ENCODE data around the gene TNXB.
"Not testable (repeated sequence)": the region's sequence is repeated elsewhere in the genome, so short reads cannot be mapped to it uniquely, and the experiment has no call there.

The TNXB gene

DNA sequence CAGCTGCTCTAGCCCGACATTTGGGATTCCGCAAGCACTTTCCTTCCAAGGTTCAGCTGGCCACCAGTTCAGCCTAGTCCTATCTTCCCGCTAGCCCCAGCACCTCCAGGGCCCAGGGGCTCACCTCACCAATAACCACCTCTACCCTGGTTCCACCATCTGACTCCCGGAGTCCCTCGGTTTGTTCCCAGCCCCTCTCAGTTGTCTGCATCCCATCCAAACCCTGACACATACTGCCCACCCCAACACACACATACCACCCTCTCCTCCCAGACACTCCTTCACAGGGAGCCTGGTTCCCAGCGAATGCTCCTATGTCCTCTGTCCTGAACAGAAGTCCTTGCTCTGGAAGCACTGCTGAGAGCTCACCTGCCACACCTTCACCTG lies 418 bp downstream of the TNXB start:
- no peak for DNase-seq

DNA sequence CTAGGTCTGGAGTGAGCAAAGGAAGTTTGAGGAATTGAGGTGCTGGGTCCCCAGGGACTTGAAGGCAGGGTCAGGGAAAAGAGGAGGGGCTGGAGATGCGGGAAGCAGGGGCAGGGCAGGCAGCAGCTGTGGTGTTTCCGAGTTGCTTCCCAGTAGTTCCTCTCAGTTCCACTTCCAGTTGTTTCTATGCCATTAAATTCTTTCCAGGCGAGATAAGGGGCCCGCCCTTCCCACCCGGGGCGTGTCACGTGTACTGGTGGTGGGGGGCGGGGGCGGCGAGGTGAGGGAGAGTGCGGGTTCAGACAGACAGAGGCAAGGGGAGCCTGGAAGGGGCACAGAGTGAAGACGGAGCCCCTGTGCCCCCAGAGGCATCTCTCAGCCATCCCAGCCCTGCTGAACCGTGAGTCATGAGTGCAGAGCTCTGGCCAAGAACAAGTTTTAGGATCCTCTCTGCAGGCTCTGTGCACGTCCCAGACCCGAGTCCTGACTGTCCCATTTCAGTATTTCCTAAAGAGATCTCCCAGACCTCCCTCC lies 977 bp downstream of the TNXB start:
- no peak for DNase-seq

- DNase-seq = no peak
Observed at GRCh38 chr6:32107406-32107805, 1.7 kb downstream of the TNXB start.

- DNase-seq = no peak
Observed at GRCh38 chr6:32105433-32105832, 3.7 kb downstream of the TNXB start.

DNA sequence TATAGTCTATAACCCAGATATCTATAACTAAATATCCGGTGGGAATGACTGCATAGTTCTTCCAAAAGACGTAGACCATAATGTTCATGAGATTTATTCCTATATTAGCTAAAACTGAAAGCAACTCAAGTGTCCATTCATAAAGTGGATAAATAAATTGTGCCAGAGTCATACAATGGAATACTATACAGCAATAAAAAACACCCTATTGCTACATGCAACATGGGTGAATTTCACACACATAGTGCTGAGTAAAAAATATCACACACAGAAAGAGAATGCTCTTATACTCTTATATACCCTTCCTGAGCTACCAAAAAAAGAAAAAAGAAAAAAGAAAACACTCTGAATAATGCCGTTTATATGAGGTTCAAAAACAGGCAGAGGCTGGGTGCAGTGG lies 6.9 kb downstream of the TNXB start:
- no peak for DNase-seq

- DNase-seq = not testable (repeated sequence)
Observed at GRCh38 chr6:32100251-32100650, 8.9 kb downstream of the TNXB start.

- DNase-seq = no peak
Observed at GRCh38 chr6:32097364-32097763, 11.8 kb downstream of the TNXB start.

GRCh38 chr6:32096394-32097258 lies 12.5 kb downstream of the TNXB start:
- no peak for DNase-seq

- DNase-seq = no peak
Observed at GRCh38 chr6:32096087-32096393, 13.1 kb downstream of the TNXB start.

DNA sequence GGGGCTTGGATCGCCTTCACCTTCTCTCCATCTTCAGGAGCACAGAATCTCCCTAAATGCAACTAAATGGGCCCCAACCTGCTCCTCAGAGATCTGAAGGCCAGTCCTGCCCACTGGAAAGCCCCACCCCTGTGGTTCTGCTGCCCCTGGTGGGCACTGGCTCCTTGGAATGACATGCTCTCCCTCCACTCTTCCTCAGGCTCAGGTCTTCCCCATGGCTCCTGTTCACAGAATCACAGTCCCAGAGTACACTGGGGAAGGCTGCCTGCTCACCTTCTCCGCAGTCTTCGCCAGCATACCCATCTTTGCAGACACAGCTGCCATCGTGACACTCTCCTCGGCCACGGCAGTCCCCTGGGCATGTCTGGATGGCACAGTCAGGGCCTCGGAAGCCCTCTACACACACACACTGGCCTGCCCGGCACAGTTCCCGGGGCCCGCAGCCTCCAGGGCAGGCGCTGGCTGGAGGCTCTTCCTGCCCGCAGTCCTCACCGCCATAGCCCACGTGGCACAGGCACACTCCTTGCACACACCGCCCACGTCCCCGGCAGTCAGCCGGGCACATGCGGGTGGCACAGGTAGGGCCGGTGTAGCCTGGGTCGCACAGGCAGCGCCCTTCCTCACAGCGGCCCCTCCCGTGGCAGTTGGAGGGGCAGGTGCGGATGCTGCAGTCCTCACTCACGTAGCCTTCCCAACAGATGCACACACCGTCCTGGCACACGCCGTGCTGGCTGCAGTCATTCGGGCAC lies 13.6 kb downstream of the TNXB start:
- DNase-seq = no peak

- no peak for DNase-seq
Observed at GRCh38 chr6:32092760-32093497, 16.2 kb downstream of the TNXB start.

DNA sequence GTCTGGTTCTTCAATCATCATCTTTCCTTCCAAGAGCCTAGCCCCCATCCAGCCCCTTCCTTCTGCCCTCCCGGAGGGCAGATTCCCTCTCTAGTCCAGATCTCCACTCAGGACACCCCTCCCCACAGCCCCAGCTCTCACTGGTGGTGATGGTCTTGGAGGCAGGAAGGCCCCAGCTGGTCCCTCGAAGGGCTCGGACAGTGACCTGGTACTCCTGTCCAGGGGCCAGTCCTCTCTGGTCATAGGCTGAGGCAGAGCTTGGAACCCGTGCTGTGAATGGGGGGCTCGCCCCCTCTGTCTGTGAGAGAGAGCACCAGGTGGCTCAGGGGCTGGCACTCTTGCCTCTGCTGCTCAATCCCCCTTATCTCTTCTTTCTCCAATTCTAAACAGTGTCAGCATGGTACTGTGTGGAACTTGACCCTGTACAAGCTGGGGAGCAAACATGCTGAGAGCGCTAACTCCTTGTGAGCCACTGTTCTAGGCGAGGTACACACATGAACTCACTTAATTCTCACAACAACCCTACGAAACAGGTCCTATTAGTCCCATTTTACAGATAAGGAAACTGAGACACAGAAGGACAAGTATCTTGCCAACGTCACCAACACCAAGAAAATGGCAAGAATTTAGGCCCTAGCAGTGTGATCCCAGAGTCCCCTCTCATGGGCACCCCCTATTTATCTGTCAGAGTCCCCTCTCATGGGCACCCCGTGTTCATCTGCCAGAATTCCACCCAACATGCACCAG lies 19.9 kb downstream of the TNXB start:
- DNase-seq = no peak

DNA sequence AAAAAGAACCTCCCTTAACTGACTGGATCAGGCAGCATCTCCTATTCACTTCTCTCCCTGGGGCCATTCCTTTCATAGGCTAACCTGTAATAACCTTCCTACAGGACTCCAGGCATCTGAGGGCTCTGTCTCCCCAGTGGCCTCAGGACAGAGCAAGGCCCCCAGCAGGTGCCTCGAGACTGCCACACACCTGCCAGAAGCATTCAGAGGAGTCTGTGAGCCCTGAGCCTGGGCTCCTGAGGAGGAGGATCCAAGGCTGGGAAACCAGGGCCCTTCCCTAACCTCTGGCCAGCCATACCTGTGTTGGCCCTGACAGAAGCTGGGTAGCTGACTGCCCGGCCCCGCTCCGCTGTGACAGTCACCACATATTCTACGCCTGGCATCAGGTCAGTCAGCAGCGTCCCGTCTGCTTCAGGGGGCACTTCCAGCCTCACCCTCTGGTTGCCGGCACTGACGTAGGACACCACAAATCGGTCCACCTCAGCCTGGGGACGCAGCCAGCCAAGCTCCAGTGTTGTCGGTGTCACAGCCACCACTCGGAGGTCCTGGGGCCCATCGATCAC lies 20.6 kb downstream of the TNXB start:
- DNase-seq = no peak

DNA sequence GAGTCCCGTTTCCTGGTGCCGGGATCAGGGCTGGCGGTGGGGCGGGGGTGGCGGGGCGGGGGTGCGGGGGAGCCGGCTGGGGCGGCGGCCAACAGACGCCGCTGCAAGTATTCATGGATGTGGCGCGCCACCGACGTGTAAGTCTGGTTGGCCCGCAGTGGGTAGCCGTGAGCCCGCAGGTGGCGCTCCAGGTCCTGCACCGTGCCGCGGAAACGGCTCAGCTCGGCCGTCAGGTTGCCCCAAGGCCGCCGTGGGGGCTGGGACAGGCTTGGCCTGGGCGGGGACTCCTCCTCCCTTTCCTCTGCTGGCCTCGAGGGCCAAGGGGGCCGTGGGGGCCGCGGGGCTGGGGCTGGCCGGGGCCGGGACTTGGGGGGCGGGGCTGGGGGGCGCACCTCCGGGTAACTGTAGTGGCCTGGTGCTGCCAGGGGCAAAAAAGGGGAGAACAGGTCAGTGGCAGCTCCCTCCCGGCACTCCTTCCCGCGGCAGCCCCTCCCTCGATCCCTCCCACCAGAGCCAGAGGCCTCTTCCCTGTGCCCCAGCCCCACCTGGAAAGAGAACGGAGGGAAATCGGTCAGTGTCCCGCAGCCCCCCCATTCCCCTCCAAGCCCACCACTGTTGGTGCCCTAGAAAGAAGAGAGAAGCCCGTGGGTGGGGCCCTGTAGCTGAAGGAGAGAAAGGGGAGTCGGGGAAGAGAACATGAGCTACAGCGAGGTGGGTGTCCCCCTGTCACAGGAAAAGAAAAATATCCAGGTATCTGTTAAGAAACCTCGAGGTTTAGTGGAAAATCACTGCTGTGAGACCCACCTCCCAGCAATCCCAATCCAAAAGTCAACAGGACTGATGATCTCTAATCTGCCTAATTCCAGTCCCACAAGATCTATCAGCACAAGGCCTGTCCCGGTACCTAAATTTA lies 21.3 kb downstream of the TNXB start:
- peak; percentile 70 for DNase-seq

GRCh38 chr6:32086661-32087573 lies 22.2 kb downstream of the TNXB start:
- DNase-seq = no peak

DNA sequence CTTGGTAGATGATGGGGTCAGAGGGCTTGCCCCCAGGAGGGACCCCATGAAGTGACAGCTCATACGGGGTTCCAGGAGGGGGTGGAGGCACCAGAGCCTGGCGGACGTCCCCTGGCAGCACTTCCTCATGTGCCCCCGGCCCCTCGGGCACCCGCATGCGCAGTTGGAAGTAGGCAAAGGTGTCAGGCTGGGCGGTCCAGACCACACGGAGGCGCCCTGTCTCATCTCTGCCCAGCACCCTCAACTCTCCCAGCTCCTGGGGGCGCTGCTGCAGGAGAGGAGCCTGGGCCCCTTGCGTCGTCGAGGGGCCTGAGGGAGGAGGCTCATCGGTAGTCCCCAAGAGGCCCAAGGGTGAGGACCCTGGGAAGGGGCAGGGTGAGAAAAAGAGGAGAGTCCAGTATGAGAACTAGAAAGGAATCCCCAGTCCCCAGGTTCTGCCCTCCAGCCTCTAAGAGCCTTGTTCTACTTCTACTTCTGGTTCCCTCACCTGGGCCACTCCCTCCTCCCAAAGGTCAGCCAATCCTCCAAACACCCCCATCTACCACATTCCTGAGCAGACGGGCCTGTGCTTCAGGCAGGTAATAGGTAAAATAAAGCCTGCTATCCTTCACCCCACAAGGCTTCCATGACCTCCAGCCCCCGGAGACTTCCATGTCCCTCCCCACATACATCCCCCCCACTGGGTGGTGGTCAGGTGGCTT lies 23.2 kb downstream of the TNXB start:
- DNase-seq = no peak

DNA sequence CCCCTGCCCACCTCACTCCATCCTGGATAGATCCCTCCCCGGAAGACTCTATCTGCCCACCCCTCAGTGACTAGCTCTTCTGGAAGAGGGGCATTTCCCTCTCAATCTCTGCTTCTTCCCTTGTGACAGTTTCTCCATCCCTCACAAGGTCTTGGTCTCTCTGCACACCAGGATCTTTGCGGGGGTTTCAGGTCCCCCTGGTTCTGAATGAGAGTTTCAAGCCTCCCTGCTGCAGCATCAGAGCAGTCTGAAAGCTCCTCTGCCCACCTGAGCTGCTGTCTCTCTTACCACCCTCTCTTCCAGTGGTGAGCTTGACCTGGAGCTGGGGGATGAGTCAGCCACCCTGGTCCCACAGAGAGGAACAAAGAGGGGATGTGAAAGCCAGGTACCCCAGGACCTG lies 24.4 kb downstream of the TNXB start:
- no peak for DNase-seq

DNA sequence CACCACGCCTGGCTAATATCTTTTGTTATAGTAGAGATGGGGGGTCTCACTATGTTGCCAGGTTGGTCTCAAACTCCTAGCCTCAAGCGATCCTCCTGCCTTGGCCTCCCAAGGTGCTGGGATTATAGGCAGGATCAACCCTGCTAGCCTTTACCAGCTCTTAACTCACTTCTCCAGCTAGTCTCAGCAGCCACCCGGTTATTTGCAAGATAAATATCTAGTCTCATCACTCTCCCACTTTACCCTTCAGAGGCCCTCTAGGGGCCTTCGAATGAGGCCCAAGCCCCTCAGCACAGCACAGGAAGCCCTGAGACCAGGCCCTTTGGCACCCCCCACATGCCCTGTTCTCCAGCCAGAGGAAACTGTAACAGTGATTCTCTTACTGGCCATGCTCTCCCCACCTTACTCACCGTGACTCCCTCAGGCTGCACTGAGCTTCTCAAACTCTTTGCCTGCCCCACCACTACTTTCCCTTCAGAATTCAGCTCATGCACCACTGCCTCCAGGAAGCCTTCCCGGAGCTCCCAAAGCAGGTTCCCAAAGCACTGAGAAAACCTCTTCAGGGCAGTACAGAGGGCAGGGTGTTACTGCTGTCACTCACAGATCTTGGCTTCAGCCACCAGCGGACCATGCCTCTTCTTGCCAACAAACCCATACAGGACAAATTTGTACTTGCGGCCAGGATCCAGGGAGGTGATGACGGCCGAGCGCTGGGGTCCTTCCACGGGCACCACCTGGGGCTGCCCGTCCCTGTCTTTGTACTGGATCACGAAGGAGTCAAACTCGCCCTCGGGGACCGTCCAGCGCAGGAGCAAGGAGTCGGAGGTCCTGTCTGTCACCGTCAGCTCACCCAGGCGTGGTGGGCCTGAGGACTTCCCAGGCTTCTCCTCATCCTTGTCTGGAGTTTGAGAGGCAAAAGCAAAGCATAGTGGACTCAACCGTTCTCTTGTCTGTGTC lies 25.0 kb downstream of the TNXB start:
- no peak for DNase-seq
